GM12801 (cell line): ENCODE measurements around the gene TMEM52.

ENCODE experiments used
- CTCF ChIP-seq: IDR thresholded peaks from one replicate; pipeline ENCODE4 v1.5.1; 2011; ENCODE audit warnings: control low read depth; ENCODE audit not compliant: insufficient read length; ENCODE audit errors: extremely low read depth

TMEM52 gene

GRCh38 chr1:1893291-1893985, 25.6 kb downstream of the TMEM52 start:
- TF ChIP-seq CTCF: no peak

DNA sequence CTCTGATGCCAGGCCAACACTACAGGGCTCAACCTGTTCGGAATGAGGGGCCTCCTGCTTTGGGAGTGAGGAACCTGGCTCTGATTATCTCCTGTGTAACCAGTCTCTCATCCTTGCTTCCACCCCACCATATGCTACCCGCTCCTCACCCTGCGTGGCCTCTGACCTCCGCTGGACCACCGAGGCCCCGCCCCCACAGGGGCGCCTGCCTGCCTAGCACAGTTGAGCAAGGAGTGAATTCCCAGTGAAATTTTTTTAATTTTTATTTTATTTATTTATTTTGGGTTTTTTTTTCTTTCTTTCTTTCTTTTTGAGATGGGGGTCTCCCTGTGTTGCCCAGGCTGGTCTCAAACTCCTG, 26.3 kb downstream of the TMEM52 start:
- no peak for TF ChIP-seq CTCF

DNA sequence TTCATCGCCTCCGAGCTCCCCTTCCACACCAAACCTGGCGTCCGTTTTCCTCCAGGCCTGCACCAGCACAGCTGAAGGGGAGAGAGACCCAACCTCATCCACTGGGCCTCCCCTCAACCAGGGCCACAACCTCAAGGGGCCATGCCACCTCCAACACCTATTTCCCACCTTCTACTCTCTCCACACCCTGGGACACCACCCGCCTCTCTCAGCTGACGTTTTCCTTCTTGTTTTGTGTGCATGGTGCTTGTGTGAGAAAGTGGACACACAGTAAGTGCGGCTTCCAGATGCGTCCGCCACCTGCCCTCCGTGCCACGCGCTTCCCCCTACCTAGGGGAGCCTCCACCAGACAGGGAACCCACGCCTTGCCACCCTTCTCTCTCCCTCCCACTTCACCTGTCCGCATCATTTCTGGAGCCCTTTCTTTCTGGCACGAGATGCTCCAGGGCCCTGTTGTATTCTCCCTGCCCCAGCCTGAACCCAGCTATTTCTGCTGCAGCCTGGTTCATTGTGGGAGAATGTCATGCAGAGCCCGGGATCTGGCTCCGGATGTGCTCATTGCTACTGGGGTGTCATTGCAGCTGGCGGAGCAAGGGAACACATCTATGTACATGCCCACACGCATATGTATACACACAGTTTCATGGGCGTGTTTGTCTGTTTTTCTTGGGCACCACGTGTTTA, 26.9 kb downstream of the TMEM52 start:
- TF ChIP-seq CTCF: no peak

- TF ChIP-seq CTCF: no peak
Measured at GRCh38 chr1:1891349-1892078, 27.6 kb downstream of the TMEM52 start.

- TF ChIP-seq CTCF: no peak
Measured at GRCh38 chr1:1890506-1891348, 28.4 kb downstream of the TMEM52 start, which contains the start of gene GNB1. GNB1 (minus strand) TSS chr1:1891087; CDS start chr1:1825453, 65,634 bp downstream.

DNA sequence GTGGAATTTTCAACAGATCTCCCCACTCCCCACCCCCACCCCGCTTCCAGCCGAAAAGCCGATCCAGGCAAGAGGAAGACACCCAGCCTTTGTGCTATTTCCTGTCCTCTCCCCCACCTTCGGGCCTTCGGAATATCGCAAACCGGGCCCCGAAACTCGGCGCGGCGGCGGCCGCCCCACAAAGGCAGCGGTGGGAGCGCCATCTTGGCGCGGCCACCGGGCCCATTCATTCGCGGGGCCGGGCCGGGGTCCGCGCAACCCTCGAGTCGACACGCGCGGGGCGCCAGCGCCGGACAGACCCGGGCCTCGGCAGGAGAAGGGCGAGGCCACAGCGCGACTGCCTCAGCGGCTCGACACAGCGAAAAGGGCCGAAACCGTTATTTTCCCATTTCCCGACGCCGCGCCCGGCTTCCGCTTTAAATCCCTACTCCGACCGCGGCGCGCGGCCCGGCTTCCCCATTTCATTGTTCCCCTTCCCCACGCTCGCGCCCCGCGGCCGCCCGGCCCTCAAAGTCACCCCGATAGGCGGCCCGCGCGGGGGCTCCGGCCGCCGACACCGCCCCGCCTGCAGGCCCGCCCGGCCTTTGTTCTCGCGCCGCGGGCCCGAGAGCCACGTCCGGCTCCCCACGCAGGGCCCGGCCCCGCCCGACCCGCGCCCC, 29.1 kb downstream of the TMEM52 start:
- TF ChIP-seq CTCF: no peak
